Mesenteric fat pad (tissue), 1 donor: ENCODE results near the gene SPINT1. TPM values are rescaled to one million over a fixed set of nuclear protein-coding genes. Genes with fewer than 3 reads are reported as not detected.

Source experiments
- DNase-seq: peaks from one replicate; pipeline ENCODE4 v3.0.0-alpha.2; 2020; ENCODE audit warnings: low spot score
- total RNA-seq: library from RNA; stranded (reverse); fragmentation: NEBNext Ultra II Directional; extraction: Animal tissue kit (Norgen Biotek cat#: 25700); gene quantifications from one replicate; pipeline ENCODE4 v1.2.1, GENCODE V29; 2021
- donor health status: DM: yes; HTN: yes; CAD: no.

Gene SPINT1
- total RNA-seq, 1 donor from 2014 or later = 2.7 TPM

DNA sequence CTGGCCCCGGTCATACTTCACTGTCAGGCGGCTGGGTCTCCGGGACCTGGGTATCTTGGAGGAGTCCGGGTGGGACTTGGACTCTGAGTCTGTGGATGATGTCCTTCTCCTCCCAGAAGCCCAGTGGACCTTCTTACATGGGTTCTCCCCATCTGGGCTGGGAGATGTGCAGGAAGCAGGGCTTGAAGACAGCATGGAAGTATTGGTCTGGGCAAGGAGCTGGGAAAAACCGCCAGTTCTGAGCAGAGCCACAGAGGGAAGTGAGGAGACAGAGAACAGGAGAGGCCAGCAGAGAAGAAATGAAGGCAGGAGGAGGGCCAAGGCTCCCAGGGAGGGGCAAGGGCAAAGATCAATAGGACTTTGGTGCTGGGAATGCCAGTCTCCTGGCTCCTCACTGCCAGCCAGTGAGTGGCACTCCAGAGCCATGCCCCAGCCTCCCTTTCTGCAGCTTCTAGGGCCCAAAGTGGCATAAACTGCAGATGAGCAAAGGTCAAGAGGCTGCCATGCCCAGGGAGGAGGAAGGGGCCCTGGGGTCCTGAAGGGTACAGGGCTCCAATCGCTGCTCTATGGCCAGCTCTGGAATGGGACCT is 15.3 kb upstream of the SPINT1 start, which contains the start of gene PPP1R14D:
PPP1R14D (minus strand) TSS at position 262 of the 590 bp plus-strand sequence; CDS start at position 195, 67 bp downstream.
- DNase-seq = no peak

DNA sequence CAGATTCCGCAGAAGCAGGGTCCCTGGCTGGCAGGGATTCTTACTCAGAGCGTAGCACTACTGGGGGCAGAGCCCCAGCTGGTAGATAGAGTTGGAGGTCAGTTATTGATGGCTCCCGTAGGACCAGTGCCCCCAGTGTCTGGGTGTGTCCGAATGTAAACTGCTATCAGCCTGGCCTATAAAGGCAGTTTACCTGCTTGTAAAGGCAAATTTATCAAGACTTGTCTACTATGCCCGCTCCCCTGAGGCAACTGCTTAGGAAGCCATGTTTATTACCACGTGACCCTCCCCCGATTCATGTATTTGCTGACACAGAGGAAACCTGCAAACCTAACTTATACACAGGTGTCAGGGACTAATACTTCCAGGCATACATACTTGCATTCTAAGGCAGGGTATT is 14.7 kb upstream of the SPINT1 start:
- no peak for DNase-seq

DNA sequence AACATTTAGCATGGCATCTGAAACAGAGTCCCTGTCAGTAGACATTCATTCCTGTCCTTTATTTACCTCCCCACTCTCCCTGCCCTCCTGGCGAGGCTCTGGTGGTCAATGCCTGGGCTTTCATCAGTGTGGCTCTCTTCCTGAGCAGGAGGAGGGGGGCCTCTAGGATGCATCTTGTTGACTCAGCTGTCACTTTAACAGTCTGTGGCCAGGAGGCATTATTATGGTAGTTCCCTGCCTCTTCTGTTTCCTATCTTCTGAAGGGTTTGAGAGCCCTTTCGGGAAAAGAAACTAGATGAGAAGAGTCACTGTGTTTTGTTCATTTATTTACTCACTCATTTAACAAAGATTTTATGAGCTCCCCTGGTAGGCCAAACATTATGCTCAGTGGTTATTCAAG is 13.0 kb upstream of the SPINT1 start:
- no peak for DNase-seq

- DNase-seq = no peak
These were observed 12.0 kb upstream of the SPINT1 start for GRCh38 chr15:40831861-40832260.

DNA sequence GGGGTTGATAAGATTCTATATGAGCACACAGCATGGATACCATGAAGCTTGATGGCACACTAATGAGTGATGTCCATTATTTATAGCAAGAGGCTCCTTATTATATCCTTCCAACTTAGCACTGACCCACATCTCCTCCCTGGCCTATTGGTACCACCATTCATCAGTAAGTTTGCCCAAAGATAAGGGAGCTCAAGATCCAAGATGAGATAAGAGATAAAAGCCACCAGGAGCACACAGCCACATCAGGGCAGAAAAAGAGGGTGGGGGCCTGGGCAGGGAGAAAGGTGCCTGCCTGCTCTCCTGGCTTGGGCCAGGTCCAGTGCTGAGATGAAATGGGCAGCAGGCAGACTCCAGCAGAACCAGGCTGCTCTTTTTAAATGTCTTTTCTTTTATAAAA is 10.9 kb upstream of the SPINT1 start:
- no peak for DNase-seq

DNA sequence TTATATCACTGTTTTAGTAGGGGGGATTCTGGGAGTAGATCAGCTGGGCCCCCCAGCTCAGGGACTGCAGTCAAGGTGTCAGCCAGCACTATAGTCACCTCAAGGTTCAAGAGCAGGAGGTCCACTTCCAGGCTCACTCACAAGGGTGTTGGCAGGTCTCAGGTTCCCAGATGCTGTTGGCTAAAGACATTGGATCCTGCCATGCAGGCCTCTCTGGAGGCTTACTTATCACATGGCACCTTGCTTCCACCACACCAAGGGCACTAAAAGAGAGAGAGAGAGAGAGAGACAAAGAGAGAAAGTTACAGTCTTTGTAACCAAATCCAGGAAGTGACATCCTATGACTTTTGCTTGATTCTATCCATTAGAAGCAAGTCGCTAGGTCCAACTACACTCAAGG is 7.8 kb upstream of the SPINT1 start:
- no peak for DNase-seq

DNA sequence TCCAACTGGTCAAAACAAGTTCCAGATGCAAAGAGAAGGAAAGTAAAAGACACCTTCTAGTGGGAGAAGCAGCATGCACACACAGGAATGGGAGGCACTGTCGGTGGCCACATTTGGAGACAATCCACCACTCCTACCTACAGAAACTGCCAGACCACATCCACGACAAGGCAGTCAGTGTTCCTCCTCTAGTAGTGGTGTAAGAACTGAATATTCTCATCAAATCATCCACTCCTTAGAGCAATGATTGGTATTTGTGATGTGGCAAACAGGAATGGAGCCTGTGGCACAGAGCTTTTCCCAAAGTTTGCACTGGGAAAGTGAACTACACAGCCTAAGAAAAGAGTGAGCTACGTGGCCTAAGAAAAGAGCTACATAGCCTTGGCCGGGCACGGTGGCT is 5.1 kb upstream of the SPINT1 start:
- DNase-seq = no peak

DNA sequence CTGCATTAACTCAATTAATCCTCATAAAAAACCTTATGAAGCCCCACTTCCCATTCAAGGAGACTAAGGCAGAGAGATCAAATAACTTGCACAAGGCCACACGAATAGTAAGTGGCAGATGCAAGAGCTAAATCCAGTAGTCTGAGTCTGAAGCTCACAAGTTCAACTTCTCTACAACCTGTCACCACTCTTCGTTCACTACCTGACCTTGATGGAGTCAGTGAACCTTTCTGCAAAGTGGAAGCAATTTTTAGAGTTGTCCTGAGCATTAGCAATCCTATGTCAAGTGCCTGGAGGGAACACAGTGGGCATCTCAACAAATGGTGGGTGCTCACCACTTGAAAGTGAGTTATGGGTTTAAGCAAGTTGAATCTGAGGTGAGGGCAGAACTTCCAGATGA is 2.1 kb upstream of the SPINT1 start:
- no peak for DNase-seq

- DNase-seq = no peak
These were observed 475 bp upstream of the SPINT1 start for GRCh38 chr15:40843261-40843884.

- no peak for DNase-seq
These were observed 815 bp downstream of the SPINT1 start for GRCh38 chr15:40844696-40845030.

DNA sequence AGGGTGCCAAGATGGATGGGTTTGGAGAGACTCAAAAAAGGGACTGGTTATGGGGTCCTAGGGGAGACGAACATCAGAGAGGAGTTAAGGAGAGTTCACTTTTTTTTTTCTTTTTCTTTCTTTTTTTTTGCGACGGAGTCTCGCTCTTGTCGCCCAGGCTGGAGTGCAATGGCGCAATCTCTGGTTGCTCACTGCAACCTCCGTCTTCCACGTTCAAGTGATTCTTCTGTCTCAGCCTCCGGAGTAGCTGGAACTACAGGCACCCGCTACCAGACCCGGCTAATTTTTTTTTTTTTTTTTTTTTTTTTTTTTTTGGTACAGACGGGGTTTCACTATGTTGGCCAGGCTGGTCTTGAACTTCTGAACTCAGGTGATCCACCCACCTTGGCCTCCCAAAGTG is 1.2 kb downstream of the SPINT1 start:
- DNase-seq = no peak

GRCh38 chr15:40845511-40846284 is 1.9 kb downstream of the SPINT1 start:
- no peak for DNase-seq

DNA sequence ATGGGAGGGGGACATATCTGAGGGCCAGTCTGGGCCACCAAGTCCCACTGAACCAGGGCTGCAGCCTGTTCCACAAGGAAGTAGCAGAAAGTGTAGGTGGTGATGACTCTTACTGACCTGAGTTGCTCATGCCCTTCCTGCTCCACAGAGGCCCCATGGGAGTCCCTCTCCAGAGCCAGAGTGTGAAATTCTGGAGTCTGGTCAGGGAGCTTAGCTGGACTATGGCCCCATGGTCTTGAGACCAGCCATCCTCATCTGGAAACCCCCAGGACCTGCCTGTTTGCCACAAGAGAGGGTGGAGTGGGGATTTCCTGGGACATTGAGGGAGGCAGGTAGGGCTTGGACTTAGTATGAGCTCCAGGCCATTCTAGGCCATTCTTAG is 3.0 kb downstream of the SPINT1 start:
- no peak for DNase-seq

DNA sequence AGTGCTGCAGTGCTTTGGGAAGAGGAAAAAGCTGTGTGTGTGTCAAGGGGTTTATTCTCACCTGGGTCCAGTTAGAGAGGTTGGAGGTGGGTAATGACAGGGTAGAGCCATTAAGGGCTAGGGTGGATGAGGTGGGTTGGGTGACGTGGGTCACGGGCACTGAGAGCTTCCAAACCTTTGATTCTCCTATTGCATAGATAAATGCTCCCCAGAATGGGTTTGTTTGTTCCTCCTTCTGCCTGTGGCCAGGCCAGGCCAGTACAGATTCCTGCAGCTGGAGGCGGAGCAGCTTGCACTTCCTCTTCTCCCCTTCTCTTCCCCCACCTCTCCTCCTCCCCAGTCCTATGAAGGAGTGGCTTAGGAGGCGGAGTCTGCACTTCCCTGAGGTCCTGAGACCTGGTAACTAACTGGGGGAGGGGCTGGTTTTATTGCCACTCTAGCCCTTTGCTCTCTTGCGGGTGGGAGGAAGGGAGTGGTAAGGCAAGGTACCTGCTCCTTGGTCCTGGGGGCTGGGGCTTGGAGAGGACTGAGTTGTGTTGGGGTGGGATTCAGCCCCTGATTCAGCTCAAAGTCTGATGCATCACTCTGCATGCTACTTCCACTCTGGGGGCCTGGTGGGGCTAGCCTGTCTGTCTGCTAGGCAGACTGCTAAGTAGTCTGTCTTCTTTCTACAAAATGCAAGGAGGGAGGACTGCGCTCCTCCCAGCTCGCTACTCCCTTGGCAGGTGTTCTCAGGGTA is 3.5 kb downstream of the SPINT1 start:
- DNase-seq = no peak

- DNase-seq = no peak
These were observed 6.8 kb downstream of the SPINT1 start for GRCh38 chr15:40850576-40851112.

DNA sequence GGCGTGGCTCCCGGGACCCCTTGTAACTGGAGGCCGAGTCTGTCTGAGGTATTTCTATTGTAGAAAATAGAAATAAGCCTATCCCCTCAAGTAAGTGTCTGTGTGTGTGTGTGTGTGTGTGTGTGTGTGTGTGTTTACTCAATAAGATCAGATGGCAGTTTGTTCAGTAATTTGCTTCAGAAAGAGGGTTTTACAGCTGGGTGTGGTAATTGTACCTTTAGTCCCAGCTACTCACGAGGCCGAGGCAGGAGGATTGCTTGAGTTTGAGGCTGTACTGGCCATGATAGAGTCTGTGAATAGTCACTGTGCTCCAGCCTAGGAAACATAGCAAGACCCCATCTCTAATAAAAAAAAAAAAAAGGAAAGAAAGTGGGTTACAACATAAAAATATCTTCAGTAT is 8.7 kb downstream of the SPINT1 start:
- DNase-seq = no peak

DNA sequence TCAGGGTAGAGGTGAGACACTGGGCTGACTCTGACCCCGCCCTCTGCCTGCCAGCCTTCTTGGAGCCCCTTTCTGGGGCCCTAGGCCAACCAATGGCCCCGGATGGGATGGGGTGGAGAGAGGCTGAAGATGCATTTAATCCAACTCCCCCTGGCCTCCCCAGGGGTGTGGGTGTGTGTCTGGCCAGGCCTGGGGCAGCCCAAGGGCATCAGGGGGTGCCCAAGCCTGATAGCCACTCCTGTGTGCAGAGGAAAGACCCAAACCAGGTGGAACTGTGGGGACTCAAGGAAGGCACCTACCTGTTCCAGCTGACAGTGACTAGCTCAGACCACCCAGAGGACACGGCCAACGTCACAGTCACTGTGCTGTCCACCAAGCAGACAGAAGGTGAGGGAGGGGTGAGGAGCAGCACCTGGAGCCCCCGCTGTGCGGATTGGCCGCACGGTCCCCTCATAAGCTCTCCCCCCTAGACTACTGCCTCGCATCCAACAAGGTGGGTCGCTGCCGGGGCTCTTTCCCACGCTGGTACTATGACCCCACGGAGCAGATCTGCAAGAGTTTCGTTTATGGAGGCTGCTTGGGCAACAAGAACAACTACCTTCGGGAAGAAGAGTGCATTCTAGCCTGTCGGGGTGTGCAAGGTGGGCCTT is 9.5 kb downstream of the SPINT1 start:
- no peak for DNase-seq

GRCh38 chr15:40854161-40854560 is 10.3 kb downstream of the SPINT1 start:
- no peak for DNase-seq

DNA sequence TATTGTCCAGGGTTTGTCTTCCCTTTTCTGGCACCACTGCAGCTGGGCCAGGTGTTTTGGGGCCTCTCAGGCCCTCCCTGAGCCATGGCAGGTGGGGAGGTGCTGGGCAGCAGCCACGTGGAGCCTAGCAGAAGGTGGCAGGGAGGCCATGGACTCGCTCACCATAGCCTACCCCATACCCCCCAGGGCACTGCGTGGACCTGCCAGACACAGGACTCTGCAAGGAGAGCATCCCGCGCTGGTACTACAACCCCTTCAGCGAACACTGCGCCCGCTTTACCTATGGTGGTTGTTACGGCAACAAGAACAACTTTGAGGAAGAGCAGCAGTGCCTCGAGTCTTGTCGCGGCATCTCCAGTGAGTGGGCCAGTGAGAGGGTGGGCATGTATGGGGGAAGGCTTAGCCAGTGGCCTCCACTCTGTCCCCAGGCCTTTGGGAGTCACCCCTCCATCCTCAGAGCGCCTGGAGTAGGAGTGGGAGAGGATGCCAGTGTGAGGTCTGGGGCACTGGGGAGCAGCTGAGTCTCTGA is 11.9 kb downstream of the SPINT1 start:
- no peak for DNase-seq

DNA sequence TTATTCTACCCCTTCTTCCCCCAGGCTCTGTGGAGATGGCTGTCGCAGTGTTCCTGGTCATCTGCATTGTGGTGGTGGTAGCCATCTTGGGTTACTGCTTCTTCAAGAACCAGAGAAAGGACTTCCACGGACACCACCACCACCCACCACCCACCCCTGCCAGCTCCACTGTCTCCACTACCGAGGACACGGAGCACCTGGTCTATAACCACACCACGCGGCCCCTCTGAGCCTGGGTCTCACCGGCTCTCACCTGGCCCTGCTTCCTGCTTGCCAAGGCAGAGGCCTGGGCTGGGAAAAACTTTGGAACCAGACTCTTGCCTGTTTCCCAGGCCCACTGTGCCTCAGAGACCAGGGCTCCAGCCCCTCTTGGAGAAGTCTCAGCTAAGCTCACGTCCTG is 12.9 kb downstream of the SPINT1 start:
- no peak for DNase-seq
